Glomerular visceral epithelial cell (primary cell): ENCODE measurements around the gene KCNJ5.

ENCODE experiments used
- DNase-seq: peaks from one replicate; pipeline ENCODE4 v3.0.0-alpha.2; 2016; ENCODE audit errors: extremely low spot score

Gene KCNJ5

DNA sequence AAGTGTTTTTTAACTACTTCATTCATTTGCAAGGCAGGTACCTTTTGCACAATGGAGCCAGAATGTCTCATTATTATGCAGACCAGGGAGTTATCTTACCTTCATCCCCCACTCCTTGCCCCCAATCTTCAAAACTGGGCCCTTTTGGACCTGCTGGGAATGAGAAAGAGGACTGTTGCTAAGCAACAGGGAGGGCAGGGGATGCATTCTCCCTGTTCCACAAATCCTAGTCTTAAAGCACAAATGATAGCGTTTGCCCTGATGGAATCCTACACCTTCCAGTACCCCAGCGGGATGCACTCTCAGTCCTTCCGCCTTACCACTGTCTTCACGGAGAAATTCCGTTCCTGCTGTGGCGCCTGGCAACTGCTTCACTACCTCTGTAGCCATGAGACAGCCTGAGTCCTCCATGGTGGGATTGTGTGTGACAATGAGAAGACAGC is 20.0 kb upstream of the KCNJ5 start:
- DNase-seq, result no peak

DNA sequence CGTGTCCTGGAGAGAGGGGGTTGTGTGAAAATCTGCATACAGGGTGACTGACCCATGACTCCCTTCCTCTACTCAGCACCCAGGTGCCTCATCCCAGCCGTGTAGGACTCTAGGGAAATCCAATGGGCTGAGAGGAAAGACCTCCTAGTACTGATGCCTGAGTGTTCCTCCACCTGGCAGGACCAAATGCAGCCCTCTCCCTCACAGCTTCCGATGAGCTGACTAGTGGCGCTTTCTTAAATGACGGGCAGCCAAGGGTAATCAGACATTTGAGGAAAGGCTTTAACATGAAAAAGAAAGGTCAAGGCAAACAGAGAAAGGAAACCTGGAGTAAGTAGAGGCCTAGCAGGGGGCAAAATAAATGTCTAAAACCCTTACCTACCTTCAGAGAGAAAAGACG is 19.1 kb upstream of the KCNJ5 start:
- no peak for DNase-seq

DNA sequence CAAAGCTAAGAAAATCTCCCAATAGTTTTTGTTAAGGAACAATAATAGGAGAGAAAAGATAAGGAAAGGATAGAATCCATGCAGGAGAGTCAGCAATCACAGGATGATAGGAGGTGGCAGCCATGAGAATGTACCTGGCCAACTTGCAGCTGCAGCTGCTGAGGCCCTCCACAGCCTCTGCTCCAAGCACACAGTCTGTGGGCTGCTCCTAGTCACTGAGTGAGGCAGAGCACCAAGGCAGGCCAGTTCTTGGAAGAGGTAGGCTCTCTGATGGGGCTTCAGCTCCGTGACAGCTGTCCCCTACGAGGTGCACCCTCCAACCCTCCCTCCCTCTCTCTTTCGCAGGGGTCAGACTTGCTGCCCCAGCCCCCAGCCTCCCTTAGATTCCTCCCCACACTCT is 18.6 kb upstream of the KCNJ5 start:
- no peak for DNase-seq

DNA sequence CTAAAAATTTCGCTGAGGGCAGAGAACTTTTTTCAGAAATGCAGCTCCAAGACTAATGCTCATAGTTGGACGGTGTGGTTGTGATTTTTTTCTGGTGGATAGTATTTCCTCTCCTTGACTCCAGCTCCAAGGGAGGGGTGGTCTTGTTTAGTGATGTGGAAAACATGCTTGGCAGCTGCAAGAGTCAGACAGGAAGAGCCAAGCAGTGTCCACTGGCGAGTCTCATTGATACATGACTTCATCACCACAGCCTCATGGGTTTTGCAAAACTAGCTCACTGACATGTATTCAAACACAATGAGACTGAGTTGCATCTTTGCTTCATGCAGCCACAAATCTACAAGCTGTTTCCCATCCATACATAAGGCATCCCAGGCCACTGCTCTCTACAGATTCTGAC is 16.7 kb upstream of the KCNJ5 start:
- peak; percentile 27 for DNase-seq

DNA sequence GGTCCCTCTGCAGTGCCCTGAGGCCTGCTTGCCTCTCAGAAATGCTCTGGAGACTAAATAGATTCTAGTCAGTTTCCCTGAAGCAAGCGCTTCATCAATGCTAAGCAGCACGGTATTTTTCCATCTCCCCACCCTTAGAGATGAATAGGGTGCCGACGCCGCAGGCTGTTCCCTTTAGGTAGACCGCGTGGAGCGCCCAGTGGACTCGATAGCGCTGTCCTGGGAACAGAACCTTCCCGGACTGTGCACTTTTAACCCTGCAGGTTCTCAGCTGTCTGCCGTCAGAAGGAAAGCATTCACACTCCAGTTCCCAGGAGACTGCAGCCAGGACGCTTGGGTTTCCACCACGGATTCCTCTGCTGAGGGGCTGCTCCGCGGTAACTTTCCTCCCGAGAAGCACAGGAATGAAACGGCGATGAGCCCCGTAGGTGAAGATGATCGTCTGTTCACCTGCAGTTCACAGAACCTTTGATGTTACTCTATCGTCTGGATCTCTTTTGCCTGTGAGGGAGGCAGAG is 15.0 kb upstream of the KCNJ5 start:
- DNase-seq, result no peak

DNA sequence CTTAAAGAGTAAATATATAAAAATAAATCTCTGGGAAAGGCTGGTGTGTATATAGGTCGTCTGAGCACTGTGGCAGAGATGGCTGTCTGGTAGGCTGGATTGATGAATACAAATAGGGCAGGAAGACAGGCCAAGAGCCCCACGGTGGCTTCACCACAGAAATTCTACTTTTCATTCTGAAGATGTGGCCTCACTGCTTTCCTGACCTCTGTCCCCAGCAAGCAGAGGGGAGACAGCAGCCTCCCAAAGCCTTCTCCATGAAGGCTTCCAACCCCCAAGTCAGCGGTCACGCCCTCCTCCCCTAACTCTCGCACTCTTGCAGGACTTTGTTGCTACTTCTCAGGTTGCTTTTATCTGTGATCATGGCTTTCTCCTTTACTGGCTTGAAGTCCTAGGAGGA is 13.4 kb upstream of the KCNJ5 start:
- no peak for DNase-seq

DNA sequence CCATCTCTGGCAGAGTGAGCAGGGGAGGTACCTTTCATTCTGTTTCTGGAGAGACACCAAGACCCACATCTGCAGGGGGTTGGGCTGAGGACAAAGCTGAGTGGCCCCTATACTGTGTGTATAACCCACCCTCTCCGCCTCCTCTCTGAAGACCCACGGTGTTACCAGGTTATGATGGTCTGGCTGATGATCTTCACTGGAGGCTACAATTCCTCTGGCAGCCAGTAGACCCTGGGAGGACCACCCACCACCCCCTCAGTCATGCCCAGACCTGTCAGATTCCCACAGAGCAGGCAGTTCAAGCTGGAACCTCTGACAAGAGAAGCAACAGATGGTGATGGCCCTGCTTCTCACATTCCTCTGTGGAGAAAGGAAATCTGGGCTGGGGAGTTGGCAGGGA is 12.7 kb upstream of the KCNJ5 start:
- DNase-seq, result no peak

DNA sequence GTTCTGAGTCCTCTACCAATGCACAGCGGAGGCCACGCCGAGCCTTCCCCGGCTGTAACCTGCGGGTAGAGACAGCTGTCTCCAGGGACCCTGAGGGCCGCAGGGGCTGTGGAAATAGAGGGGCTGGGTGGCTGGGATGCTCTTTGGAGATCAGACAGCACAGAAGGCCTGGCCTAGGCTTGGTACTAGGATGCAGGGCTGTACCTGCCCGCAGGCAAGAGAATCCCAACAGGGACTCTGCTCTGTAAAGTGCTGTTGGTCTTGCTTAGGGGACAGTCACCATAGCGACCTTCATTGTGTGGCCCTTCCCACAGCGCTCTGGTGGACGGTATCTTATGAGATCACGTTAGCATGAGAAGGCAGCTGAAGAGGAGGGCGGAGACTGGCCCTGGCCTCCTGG is 11.3 kb upstream of the KCNJ5 start:
- no peak for DNase-seq

DNA sequence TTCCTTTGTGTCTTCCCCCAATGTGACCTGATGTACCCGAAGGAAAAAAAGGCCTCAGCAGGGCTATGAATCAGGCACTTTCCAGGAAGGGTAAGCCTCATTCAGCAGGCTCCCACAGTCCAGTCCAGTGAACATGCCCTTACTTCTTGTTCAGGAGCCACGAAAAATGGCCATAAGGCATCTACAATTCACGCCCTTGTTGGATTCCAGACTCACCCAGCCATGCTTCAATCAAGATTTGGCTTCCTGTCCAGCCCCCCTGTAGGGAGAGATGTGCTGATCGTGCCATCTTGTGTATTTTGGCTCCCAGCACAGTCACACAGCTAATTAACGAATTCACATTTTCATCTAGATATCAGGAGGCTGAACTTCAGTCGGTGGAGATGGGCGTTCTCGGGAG is 9.9 kb upstream of the KCNJ5 start:
- DNase-seq, result no peak

DNA sequence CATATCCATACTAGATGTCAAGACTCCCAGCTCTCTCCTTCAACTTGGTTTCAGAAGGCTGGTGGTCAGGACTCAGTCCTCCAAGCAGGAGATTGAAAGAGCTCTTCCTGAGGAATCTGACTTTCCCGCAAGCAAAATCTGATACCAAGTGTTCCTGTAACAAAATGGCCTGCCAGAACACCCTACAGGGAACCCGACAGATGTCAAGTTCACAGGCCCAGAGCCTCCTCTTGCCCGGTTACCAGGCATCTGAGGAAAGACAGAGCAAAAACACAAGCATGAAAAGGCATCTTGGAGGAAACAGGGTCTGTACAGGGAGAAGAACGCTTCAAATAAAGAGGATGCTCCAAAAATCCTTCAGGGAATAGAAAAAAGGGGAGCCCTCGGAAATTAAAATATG is 8.7 kb upstream of the KCNJ5 start:
- no peak for DNase-seq

DNA sequence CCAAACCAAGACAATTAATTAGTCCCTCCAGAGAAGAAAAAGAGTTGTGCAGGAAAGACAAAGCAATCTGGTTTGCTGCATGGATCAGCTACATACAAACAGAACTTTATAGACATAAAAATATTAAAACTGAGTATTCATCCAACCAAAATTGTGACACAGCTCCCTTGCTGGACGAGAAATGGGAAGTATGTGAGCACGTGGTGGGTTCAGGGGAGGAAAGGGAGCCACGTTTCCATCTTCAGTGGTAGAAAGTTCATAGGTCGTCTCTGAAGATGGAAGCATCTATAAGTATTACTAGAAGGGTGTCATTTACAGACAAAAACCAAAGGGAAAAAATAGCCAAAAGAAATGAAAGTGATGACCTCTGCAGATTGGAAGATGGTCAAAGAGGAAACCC is 7.1 kb upstream of the KCNJ5 start:
- no peak for DNase-seq

DNA sequence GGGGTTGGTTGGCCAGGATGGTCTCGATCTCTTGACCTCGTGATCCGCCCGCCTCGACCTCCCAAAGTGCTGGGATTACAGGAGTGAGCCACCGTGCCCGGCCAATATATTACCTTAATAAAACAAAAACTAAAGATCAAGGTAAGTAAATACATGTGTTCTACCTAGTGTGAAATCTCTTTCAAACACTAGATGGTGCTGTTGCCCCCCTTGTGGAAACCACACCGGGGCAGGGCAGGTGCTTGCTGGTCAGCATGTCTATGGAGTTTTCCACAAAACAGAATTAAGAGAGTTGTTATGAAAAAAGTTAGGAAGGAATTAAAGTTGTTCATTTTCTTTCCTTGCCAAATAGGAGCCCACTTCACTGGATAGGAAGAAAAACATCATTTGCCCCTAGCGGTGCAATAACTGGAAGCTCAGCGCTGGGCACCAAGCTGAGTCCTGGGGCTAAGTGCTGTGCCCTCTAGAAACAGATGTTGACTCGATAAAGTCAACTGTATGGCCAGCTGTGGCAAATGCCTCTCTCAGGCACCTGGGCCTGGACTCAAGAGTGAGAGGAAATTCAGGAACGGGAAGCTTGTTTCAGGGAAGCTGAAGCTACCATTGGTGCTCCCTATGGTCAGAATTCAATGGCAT is 6.3 kb upstream of the KCNJ5 start:
- DNase-seq, result peak; percentile 65

DNA sequence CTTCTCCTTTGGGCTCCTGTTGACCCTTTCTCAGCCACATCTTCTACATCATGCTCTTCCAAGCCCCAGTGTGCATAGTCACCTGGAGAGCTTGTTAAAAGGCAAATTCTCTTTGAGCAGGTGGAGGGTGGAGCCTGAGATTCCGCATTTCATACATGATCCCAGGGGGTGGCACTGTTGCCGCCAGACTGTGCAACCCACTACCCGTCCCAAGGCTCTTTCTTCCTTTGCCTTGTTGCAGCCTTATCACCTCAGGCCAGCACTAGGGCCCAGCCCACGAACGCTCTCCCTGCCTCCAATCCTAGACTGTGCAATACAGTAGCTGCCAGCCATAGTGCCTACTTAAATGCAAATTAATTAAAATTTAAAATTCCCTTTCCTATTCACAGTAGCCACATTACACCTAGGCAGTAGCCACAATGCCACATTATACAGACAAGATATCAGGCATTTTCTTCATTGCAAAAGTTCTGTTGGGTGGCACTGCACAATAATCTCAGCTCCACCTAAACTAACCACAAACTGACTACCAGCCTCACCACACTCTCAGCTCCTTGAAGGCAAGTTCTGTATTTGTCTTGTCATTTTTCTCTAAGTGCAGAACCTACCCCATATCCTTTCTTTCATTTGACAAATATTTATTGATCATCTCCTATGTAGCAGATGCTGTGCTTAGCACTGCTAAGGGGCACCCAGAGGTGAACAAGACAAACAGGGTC is 4.6 kb upstream of the KCNJ5 start:
- DNase-seq, result no peak

DNA sequence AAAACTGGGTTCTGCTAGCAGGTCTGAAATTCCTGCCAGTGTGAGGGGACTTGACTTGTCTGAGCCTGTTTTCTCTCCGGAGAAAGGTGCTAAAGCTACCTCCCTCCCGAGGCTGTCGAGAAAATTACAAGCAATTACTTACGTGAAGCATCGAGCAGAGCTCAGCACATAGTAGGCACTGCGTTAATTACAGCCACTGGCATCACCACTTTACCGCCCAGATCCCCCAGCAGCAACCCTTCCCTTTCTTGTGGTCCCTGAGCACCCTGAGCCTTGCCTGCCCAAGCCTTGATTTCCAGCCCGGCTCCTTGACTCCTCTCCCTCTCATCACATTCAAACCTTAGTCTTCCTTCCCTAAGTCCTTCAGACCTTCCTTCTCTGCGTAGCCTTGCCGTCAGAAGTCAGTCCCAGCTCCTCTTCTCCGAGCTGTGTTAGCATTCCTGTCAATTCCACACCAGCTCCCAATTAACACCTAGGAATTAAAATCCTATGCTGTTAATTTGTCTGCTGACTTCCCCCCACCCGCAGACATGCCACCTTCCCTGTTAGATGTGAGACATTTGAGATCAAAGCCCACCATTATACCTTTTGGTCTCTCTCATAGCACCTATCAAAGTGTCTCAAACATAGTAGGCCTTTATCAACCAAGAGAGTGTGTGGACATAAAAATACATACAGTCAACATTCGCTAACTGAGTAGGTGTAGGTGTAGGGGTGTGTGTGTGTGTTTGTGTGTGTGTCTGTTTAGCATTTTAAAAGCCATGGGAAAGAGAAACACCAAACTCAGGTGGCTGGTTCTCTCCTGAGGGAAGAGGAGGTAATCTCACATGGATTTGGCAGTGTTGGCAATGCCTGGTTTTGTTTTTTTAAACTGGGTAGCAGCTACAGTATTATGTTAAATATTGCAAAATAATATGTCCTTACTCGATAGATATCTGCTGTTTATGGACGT is 2.8 kb upstream of the KCNJ5 start:
- DNase-seq, result no peak

DNA sequence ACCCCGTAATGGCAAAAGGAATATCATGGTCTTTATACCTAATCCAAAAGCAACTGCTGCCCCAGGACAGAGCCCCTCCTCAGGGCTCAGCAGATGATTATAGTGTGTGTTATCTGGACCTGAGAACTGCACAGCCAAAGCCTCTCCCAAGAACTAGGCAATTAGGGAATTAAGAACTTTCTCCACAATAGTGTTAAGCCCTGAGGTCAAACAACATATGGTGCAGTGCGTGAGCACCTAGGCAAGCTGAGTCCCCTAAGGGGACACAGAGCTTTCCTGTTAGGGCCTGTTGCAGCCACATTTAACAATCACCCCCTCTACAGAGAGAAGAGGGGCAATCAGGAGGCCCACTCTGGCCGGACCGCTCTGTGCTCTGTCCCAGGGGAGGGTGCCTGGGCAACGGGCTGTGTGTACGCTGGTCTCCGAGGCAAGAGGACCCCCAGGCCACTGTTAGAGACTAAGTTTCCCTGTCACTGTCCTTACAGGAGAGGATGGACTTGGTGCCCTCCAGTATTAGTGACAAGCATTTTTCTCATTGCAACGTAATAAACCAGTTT is 1.4 kb upstream of the KCNJ5 start:
- no peak for DNase-seq

DNA sequence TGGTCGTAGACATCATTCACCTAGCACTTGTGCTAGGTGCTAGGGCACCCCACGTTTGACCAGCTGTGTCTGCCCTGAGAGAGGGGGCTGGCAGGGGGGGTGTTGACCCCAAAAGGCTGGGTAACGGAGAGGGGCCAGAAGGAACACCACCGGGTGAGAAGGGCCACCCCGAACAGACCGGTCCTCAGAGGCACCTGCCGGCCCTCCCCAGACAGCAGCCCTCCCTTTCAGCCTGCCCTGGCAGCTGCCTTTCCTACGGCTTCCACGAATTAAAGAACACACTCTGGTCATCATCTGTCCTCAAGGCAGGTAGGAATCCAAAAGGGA is 977 bp upstream of the KCNJ5 start:
- no peak for DNase-seq

DNA sequence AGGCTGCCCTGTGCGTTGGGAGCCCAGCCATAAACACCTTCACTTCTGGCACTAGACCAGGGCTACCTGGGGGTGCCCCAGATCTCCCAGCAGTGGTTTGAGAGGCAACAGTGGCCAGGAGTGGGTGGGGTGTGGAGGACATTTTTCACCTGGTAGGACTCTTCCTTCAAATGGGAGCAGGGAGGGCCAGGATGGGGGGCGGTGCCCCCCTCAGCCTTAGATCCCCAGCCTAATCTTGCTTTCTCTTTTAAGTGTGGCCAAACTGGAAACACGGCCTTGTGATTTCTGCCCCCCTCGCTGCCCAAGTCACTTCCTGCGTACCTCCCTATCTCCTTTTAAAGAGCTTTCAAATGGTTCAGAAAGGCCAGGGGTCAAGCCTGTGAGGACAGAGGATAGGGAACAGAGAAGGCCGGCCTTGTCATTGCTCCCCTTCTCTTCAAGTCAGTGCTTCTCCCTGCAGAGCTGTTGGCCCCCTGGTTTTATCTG is 800 bp downstream of the KCNJ5 start:
- no peak for DNase-seq

DNA sequence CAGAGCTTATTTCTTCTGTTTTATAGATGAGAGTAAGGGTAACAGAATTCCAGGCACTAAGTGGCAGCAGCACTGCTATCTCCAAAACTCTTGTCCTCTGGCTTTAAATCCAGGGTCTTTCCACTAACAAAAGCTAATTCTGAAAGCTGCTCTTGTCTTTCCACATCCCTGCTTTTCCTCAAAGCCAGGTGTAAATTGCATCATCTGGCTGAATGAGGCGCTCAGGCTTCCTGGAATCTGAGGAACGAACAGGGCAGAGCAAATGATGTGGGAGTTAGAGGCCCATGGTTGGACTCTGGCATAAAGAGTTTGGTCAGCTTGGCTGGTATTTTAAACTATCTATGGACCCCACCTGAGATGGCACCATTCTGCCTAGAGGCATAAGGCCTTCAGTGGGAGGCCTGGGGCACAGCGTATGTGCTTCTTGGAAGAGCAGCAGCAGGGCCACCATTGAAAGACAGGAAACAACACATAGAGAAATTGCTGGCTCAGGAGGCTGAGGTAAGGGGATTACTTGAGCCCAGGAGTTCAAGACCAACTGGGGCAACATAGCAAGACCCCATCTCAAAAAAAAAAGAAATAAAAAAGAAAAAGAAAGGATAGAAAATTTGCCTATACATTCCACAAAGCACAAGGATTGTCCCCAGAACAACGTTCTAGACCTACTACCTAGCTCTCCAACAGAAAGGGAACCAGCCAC is 1.9 kb downstream of the KCNJ5 start:
- DNase-seq, result no peak

DNA sequence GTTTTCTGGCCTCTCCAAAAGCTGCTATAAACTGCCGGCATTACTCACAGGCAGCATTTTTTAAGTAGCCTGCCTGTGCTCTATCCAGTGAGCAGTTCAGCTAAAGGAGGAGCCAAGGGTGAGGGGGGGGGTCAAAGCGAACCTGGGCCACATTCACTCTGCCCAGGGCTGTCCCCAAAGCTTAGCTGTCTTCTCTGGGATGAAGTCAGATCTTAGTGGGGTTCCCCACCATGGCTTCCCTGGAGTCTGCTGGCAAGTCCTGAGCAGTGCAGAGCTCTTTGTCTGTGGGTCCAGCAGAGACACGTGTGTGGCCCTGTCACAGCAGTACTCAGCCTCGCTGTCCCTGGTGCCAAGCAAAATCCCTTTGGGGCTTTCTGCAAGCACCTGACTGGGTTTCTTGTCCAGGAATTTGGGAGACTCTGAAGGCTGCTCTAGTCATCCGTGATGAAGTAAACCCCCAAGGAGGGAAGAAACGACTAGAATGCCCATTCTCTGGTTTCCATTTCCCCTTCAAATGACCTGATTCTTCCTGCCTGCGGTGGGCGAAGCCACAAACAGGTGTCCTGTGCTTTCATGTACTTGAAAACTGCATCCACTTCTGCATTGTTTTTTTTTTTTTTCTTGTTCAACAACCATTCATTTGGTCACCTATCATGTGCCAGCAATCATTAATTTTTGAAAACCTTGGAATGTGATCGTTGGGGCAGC is 2.6 kb downstream of the KCNJ5 start:
- DNase-seq, result no peak

DNA sequence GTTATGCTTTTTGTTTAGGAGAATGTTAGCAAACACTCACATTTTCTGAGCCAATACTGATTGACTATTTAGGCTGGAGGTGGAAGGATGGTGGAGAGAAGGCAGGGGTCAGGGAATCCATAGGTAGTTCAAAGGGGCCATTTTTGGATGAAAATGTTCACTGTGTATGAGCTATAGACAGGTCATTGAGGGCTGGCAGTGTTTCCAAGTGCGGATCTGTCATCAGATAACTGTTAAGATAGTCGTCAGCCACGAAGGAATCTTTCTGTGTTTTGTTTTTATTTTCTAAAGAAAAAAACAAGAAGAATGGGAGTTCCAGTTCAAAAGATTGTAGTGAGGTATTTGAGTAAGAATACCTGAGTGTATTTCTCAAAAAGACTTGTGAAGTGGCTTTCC is 3.1 kb downstream of the KCNJ5 start:
- DNase-seq, result no peak

DNA sequence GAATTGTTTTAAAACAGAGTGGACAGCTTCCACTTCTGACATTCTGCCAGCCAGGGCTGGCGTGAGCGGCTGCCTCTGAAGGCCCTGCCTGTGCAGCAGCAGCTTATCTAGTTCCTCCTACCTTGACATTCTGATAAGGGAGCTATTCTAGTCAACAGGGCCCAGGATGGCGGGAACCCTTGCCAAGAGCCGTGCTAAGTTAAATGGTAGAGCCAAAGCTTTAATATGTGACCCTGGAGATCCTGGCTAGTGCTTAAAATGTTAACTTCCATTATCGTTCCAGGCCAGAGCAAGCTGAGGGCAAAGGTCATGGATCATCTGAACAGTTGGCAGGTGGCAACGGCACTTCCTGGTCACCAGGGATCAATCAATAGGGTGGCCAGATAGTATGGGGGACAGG is 3.5 kb downstream of the KCNJ5 start:
- DNase-seq, result no peak
